HepG2 (cell line): ENCODE data around the gene FAM111B. TPM values are rescaled to one million over a fixed set of nuclear protein-coding genes. Genes with fewer than 3 reads are reported as not detected.

Source experiments
- ATF3 ChIP-seq: sonication (generic); formaldehyde crosslinking; IDR thresholded peaks from 2 replicates; pipeline ENCODE4 v1.4.0; 2020; ENCODE audit warnings: missing genetic modification reagents
- BCL3 ChIP-seq: sonication (generic); formaldehyde crosslinking; IDR thresholded peaks from 2 replicates; pipeline ENCODE4 v1.5.1; 2020; ENCODE audit warnings: mild to moderate bottlenecking, missing genetic modification reagents, moderate library complexity
- GFI1 ChIP-seq: sonication (generic); formaldehyde crosslinking; IDR thresholded peaks from 2 replicates; pipeline ENCODE4 v1.5.0; 2020; ENCODE audit warnings: missing genetic modification reagents, mild to moderate bottlenecking, borderline replicate concordance
- HMGXB3 ChIP-seq: sonication (generic); formaldehyde crosslinking; IDR thresholded peaks from 2 replicates; pipeline ENCODE4 v1.4.0; 2020; ENCODE audit warnings: missing genetic modification reagents, borderline replicate concordance
- IRF1 ChIP-seq: sonication (generic); formaldehyde crosslinking; IDR thresholded peaks from 2 replicates; pipeline ENCODE4 v1.4.0; 2020; ENCODE audit warnings: low read depth, mild to moderate bottlenecking, missing genetic modification reagents
- ISX ChIP-seq: sonication (generic); formaldehyde crosslinking; conservative IDR thresholded peaks from 2 replicates; pipeline ENCODE4 v1.5.0; 2020; ENCODE audit warnings: missing genetic modification reagents
- KDM6A ChIP-seq: IDR thresholded peaks from 2 replicates; pipeline ENCODE4 v1.6.1; 2016; ENCODE audit warnings: low read depth
- NFKBIZ ChIP-seq: IDR thresholded peaks from 2 replicates; pipeline ENCODE4 v1.6.1; 2018; ENCODE audit warnings: missing genetic modification reagents, missing compliant biosample characterization
- ZFX ChIP-seq: sonication (generic); formaldehyde crosslinking; IDR thresholded peaks from 2 replicates; pipeline ENCODE4 v1.4.0; 2020; ENCODE audit warnings: mild to moderate bottlenecking, low read depth, missing genetic modification reagents, moderate library complexity
- ZNF17 ChIP-seq: sonication (generic); formaldehyde crosslinking; IDR thresholded peaks from 2 replicates; pipeline ENCODE4 v1.5.0; 2020; ENCODE audit warnings: mild to moderate bottlenecking, missing genetic modification reagents
- ZNF251 ChIP-seq: sonication (generic); formaldehyde crosslinking; IDR thresholded peaks from 2 replicates; pipeline ENCODE4 v1.9.0; 2021; ENCODE audit warnings: mild to moderate bottlenecking, missing genetic modification reagents
- ZNF546 ChIP-seq: sonication (generic); formaldehyde crosslinking; conservative IDR thresholded peaks from 2 replicates; pipeline ENCODE4 v1.8.1; 2023; ENCODE audit warnings: mild to moderate bottlenecking, missing genetic modification reagents
- ZNF609 ChIP-seq: sonication (generic); formaldehyde crosslinking; IDR thresholded peaks from 2 replicates; pipeline ENCODE4 v1.4.0; 2020; ENCODE audit warnings: mild to moderate bottlenecking, missing genetic modification reagents, borderline replicate concordance
- polyA plus RNA-seq, 8 experiments: library from polyadenylated mRNA; depleted of rRNA in 3 of 8; stranded (reverse) in 7 of 8; unstranded in 1 of 8; fragments of >200 nt; fragmentation: Illumina TruSeq in 4 of 8; extraction: Trizol in 4 of 8; gene quantifications; 2 replicates each; pipeline versions ENCODE4 v1.2.1 to v1.2.3, GENCODE V29; 2011 to 2016; ENCODE audit warnings: low read depth in 4 of 8, missing spikeins in 1 of 8, mixed read lengths in 1 of 8; ENCODE audit not compliant: insufficient read depth in 1 of 8
- total RNA-seq, 5 experiments: library from RNA; depleted of rRNA; stranded (reverse); fragments of >200 nt; fragmentation: Illumina TruSeq; extraction: Trizol; gene quantifications; 2 replicates each; pipeline ENCODE4 v1.2.3, GENCODE V29; 2016; ENCODE audit warnings: low read depth in 1 of 5

Gene FAM111B
- total and polyA plus RNA-seq, 2 of the 13 experiments (the other 11 are each of a cell fraction or from before 2014, with no cell fraction given), result 1.6 to 28.2 TPM

DNA sequence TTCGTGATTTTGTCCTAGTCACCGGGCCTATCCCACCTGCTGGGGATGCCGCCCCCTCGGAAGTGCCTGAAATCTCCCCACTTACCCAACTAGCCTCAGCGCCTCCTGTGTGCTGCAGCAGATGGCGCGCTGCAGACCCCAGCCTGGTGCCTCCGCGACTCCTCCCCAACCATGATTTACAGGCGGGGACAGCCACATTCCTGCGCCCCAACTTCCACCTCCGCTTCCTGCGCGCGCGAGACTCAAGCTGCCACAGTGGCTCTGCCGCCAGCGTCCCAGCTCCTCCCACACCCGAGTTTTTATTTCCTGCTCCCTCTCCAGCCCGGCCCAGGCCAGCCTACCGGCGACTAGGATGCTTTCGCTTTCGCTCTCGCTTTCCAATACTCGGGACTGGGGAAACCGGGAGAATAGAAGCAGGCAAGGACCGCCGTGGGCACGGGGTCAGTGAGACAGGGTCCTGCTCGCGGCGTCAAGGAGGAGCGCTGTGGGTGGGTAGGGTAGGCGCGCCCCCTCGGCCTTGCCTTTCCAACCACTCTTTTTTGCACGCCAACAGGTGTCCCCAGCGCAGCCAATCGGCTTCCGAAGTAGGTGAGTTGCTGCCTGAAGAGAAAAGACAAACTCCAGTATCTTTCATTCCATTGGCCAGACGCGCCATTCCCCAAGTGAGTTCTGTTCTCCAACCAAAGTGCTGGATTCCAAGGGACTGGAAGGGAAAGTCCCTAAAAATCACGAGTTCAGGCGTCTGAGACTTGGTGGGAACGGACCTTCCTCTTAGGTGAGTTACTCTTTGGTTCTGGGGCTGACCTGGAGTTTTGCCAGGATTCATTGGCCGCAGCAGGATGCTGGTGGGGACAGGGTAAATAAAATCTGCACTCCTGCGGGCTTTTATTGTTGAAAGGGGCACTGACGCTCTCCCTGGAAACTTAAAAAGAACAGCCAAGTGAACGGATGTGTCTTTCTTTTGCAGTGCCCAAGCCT lies 35.8 kb downstream of the FAM111B start, which contains the start of gene FAM111A (continued):
- TF ChIP-seq IRF1 (CRISPR knock-in tag), result peak; percentile 98
- no peak for TF ChIP-seq ZNF17 (CRISPR knock-in tag)
- peak; percentile 65; the same call in 1 of the 2 replicates for TF ChIP-seq BCL3 (CRISPR knock-in tag)
- no peak for TF ChIP-seq ATF3
- no peak for TF ChIP-seq KDM6A
- TF ChIP-seq ZNF609 (CRISPR knock-in tag), result peak; percentile 40; the same call in 1 of the 2 replicates
- no peak for TF ChIP-seq ISX (CRISPR knock-in tag)
- peak; percentile 78; the same call in 1 of the 2 replicates for TF ChIP-seq ZFX
- TF ChIP-seq HMGXB3, result 0 out of 2 replicates have a peak, but pooled peaks have one; percentile 43
- TF ChIP-seq ZNF251 (CRISPR knock-in tag), result no peak
- peak; percentile 17; the same call in 1 of the 2 replicates for TF ChIP-seq GFI1
- no peak for TF ChIP-seq ZNF546 (CRISPR knock-in tag)
- TF ChIP-seq NFKBIZ (CRISPR knock-in tag), result no peak
